HG03442 (cell line): ENCODE measurements around the gene PCK1.

Experiments used
- ATAC-seq: cut with Tn5 transposase; IDR thresholded peaks from one replicate; pipeline ENCODE4 v1.9.1; 2021; ENCODE audit warnings: mild to moderate bottlenecking, moderate library complexity; ENCODE audit not compliant: unreplicated experiment

PCK1 gene

DNA sequence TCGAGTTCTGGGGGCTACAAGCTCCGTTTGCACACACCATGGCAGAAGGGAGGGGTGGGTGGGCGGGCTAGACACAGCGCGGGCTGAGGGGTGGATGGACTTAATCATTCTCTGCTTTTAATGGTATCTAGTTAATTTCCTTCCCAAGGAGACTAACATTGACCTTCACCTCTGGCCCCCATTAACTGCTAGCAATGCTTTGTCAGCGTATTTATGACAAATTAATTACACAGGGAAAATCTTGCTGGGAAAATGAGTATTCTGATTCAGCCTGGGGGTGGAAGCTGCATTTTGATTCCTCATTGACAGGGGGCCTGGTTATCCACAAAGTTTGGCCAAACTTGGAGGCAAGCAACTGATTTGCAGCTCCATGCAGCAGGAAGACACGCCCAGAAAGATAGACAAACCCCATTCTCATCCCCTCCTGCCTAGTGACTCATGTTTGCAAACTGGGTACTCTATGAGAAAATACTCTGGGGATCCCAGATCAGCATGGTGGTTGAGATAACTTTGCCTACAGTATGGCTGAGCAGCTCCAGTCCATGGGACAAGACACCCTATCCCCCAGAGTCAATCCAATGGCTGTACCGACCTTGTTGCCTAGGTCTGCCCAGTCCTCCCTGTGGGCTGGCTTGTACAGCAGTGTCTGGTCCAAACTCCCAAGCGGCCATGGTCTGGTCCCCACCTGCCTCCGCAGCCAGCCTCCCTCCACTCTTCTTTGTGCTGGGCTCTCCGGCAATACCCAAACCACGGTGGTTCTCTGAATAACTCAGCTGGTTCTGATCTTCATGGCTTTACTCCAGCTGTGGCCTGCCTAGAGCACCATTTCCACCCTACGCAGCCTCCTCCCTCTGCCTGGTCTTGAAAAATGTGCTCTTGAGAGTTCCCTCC lies 39.7 kb downstream of the PCK1 start:
- ATAC-seq: peak; percentile 51

DNA sequence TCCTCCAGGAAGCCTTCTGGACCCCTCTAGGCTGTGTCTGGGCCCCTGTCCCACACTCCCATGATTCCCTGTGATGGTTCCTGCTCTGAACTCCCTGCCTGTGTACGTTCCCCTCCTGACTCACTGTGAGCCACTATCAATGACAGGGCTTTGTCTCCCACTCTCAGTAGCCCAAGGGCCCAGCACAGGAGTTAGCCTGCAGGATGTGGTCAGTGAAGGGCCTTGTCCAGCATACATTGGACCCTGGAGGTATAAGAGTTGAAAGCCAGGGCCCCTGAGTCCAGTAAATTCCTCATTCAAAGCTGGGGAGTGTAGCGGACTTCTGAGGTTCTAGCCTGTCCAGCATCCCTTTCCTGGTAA lies 40.3 kb downstream of the PCK1 start:
- ATAC-seq: no peak

DNA sequence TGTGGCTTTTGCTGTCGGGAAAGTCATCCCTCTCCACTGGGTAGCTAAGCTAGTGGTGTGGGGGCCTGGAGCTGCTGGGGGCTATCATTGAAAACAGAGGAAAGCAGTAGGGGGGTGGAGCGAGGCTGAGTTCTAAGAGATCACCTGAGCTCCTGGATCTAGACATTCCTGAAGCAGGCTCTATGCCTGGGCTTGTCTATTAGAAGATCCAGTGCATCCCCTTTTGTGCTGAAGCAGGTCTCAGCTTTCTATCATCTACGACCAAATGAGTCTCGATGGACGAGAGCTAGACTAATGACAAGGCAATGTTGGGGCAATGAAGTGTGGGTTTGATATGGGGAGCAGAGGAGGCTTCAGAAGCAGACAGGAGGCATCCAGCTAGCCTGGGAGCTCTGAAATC lies 40.8 kb downstream of the PCK1 start:
- ATAC-seq: no peak

DNA sequence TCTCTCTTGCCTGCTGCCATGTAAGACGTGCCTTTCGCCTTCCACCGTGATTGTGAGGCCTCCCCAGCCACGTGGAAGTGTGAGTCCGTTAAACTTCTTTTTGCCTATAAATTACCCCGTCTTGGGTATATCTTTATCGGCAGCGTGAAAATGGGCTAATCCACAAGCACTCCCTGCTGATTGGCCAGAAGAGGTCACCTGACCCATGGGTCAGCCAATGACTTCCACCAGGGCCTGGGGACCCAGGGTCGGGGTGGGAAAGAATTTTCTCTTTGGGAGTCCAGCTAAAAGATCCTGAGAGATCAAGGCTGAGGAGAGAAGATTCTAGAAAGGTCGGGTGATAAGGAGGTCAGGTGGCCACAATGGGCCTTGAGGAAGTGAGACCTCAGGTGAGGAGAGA lies 42.2 kb downstream of the PCK1 start:
- no peak for ATAC-seq

DNA sequence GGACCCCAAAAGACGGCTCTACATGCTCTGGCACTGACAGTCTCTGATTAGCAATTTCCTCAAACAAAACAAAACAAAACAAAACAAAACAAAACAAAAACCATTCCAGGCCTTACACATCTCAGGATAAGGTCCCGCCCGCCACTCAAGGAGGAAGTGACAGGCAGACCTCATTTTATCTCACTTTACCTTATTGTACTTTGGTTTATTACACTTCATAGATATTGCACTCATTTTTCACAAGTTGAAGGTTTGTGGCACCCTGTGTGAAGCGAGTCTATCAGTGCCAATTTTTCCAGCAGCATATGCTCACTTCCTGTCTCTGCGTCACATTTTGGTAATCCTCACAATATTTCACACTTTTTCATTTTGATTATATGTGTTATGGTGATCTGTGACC lies 44.1 kb downstream of the PCK1 start:
- ATAC-seq: no peak

DNA sequence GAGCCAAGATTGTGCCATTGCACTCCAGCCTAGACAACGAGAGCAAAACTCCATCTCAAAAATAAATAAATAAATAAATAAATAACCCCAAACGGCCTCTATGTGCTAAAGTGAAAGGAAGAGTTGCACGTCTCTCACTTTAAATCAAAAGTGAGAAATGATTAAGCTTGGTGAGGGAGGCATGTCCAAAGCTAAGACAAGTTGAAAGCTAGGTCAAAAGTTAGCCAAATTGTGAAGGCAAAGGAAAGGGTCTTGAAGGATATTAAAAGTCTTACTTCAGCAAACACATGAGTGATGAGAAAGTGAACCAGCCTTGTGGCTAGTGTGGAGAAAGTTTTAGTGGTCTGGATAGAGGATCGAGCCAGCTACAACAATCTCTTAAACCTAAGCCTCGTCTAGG lies 45.0 kb downstream of the PCK1 start:
- no peak for ATAC-seq

DNA sequence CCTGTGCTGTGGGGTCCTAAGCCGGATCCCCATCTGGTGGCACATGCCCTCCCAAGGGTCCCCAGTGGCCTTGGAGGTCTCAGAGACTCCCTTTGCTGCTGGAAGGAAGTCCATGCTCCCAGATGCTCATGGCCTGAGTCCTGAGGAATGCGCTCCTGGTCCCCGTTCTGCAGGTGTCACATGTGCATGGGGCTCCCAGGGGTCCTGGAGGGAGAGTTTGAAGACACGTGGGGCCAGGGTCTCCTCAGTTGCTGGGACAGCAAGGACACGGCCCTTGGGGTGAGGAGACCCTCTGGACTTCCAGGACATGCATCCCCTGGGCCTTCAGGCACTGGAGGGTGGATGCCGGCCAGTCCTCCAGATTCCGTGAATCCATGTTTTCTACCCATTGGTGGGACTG lies 47.6 kb downstream of the PCK1 start:
- ATAC-seq: no peak

DNA sequence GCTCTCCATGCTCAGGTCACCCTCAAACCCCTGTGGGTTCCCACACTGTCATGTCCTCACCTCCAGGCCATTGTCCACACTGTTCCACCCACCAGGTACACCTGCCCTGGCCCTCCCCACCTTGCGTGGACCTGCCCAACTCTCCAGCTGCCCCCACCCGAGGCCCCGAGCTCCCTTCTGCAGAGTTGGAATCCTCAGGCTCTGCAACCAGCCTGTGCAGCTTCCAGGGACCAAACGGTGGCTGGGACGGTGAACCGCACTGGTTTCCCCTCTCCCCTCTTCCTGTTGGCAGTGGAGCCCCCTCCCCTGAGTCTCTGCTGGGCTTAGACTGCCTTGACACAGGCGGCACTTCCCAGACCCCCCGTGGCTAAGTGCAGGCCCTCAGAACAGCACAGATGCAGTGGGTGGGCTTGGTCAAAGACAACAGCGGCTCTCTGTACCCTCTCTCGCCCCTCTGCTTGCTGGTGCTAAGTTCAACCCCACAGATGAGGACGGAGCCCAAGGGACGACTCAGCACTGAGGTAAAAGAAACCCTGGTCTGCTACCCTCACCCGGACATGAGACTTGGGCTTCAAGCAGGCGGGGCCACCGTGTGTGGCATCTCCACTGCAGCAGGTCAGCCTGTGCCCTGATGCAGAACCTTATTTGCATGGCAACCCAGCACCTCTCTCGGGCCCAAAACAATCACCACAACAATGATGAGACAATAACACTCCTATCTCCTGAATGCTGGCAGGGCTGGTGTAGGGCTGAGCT lies 48.4 kb downstream of the PCK1 start:
- no peak for ATAC-seq

DNA sequence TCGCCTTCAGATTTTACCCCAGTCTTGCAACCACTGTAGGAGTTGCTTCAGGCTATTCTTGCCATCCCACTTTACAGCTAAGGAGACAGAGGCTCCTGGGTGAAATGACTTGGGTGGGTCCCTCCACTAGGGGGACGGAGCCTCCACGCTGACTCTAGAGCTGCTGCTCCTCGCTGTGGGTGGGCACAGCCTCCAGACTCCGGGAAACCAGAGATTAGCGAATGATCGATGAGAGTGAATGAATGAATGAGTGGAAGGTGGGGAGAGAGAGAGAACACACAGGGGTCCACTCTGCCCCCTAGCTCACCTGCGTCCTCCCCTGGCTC lies 48.9 kb downstream of the PCK1 start:
- ATAC-seq: no peak

DNA sequence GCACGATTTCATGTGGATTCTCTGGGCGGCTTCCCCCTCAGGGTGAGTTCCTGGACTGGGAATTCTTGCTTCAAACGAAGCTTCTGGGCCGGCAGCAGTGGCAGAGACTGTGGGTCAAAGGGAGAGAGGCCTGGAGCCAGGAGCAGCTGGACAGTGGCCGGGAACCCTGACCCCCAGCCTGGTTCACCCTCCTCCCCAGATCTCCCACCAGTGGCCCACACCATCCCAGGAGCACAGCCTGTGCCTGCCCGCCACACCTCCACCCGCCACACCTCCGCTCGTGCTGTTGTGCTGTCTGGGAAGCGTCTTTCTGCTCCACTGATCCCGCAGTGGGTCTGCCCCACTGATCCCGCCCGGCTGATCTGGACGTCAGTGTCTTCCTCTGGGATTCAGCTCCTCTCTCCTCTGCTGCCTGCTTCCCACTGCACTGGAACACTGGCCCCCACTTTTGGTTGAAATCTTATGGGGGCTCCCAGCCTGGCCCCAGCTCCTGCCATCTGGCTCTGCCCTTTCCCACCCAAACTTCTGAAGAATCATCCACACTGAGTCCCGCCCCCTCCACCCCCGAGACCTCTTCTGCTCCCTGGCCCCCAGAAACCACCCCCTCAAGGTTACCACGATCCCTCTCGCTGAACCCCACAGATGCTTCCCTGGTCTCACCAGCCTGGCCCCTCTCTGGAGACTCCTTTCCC lies 49.5 kb downstream of the PCK1 start:
- ATAC-seq: no peak

DNA sequence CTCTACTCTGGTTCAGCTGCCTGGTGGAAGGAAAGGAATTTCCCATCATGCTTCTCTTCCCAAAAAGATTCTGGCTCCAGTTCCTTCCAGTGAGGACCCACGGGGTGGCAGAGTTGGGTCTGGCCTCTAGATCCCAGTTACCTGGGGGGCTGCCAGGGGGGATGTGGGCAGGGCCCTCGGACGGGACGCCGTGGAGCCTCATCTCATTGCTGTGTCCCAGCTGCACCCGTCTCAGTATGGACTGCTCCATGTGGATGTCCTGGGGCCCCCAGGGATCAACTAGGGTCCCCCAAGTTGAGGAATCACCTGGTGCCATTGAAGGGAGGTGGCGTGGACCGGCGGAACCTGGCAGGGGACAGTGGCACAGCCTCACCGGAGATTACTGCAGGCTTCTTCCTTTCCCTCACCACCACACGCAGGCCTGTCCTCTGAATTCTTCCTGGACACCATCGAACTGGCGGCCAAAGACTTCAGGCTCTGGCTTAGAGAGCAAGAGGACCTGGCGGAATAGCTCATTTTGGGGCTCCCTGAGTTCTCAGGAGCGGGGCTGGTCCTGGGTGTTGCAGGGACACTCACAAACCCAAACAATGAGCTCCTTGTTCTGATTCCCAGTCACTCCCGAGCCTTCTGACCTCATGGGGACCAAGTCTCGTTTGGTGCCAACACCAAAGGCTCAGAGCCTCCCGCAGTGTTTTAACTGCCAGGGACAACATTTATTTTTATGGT lies 50.8 kb downstream of the PCK1 start:
- no peak for ATAC-seq

DNA sequence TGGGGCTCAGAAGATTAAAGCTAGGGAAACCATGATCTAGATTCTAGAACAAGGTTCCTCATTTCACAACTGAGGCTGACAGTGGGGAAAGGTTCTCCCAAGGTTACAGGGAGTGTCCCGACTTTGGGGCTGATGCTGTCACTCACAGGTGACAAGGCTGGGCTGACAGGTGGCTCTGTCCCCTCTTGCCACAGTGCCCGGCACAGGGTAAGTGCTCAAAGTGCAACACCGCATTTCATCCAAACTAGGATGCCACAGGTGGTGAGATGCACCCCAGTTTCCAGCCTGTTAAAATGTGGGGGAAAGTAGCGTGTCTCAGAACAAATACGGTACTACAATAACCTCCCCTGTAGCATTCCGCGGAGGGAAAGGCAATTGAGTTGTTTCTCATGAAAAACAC lies 51.5 kb downstream of the PCK1 start:
- ATAC-seq: no peak

DNA sequence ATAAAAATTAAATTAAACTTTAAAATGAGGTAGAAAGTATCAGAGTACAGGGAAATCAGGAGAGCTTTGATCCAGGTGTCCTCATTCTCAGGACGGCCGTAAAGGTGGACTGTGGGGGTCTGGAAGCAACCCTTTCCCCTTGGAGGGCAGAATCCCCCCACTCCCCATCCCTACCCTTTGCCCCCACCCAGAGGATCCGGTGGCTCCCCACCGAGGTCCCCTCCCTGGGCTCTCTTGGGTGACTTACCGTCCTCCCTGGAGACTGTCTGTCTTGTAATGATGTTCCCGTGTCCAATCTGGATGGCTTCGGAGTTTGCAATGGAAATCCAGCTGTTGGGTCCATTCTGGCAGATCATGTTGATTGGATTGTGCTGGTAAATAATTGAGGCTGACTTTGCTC lies 52.0 kb downstream of the PCK1 start:
- no peak for ATAC-seq

DNA sequence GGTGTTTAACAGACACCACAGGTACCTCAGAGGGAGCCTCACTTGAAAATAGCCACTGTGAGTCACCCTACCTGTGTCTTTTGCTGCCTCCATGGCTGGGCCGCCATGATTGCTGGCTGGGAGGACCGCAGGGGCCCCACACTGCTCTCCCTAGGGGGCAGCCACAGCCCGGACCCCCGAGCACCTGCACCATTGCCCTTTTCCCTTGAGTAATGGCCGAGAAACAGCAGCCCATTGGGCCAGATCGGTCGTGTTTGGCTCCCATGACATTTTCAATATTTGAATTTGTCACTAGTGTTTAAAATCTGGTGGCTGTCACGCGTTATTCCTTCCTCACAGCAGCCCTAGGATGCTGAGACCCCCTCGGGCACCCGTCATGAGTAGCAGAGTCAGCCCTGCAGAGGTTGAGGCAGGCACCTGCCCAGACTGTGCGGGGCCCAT lies 52.6 kb downstream of the PCK1 start:
- ATAC-seq: no peak

DNA sequence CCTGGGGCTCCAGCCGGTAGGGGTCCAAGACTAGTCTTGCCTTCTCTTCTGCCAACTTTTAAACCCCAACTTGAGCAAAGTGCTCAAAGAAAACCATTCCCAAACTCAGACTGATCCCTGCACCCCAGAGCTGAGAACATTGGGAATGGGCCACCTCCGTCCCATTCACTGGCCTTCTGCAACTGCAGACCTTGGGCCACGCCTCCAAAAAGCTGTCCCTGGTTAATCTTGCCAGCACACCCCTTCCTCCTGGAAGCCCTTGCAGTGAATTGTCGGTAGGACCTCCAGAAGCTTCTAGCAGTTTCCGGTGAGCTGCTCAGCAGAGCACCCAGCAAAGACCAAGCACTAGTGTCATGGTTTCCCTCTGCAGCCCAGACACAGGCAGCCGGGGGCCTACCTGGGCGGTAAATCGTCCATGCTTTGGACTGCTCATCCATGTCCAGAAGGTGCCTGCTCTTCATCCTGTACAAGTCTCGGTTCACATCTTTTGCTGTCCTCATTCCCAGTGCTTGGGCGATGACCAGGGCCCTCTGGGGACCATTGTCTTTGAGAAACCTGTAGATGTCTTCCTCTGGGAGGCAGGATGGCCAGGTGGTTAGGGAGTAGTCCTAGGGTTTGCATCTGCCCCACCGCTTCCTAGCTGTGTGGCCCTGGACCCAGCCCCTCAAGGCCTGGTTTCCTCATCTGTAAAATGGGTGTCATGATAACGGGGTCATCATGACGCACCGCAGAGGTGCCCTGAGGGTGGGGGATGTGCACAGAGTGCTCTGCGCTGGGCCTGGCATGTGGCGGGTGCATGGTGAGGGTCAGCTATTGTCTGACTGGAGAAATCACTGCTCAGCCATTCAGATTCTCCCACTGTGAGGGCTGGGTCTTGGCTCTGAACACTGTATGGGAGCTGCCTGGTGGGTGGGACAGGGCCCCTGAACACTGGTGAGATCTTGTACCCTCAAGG lies 53.9 kb downstream of the PCK1 start:
- ATAC-seq: no peak

DNA sequence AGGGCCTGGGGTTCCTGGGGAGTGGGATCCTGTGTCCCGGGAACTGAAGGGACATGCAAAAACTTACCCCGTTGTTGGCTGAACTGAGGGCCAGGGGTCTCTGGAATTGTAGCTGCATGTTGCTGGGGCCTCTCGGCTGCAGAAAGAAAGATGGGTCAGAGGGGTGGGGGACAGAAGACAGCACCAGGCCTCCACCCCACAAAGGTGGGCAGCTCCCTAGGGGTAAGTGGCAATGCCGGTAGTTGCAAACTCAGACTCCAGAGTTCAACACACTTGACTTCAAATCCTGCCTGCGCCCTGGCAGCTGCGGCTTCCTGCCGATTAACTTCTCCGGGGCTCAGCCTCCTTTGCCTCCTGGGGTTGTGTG lies 54.5 kb downstream of the PCK1 start:
- no peak for ATAC-seq

DNA sequence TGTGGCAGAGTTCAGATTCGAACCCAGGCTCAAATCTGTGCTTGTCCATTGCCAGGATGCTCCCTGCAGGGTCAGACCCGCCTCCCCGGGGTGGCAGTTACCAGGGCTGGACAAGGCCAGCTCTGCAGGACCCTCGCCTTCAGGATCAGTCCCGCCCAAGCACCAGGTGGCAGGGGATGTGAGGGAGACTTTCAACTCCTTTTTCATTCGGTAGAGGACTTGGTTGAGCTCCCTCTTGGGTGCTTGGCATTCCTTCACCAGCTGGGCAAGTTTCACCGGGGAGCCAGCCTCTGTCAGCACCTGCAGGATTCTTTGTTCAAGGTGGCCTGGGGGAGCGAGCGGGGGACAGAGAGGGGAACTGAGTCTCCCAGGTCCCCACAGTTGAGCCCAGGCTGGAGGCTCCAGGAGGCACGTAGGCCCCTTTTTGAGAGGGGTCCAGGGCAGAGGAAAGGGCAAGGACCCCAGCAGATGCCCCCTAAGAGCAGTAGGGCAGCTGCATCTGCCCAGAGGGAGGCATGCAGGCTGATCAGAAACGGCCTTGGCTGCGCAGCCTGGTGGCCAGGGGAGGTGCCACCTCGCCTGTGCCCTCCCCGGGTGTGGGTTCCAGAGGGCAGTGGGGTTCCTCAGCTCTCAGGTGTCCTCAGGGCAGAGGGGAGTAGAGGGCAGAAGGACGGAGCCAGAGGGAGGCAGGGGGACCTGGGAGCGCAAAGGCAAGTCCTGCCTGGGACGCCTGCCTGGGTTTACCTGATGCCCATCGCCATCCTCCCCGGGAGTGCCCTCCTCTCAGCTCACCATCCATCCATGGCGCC lies 55.4 kb downstream of the PCK1 start:
- ATAC-seq: no peak

DNA sequence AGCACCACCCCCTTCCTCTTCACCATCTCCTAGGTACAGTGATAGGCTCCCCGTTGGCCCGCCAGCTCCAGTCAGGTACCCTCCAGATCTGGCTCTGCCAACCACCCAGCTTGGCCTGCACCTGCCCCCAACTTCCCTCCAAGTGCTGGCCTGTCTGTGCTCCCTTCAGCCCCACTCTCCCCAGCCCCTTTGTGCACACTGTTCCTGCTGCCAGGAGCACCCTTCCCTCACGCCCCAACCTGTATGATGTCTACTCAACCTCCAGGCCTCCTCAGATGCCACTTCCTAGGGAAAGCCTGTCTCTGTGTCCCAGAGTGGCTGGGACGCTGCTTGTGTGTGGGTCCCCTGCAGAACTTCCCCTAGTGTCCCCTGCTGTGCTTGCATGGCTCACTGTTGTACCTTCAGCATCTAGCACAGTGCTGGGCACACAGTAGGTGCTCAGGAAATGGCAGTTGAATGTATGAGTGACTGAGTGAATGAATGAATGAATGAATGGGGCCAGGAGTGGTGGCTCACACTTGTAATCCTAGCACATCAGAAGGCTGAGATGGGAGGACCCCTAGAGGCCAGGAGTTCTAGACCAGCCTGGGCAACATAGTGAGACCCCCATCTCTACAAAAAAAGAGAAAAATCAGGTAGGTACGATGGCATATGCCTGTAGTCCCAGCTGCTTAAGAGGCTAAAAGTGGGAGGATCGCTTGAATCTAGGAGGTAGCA lies 56.3 kb downstream of the PCK1 start:
- ATAC-seq: no peak
